HG03280 (cell line): Measurements from ENCODE around the gene CHID1.

Experiments
- ATAC-seq: cut with Tn5 transposase; IDR thresholded peaks from one replicate; pipeline ENCODE4 v1.9.1; 2021; ENCODE audit warnings: mild to moderate bottlenecking, moderate library complexity; ENCODE audit not compliant: unreplicated experiment

CHID1 gene

GRCh38 chr11:889257-889656 is 21.4 kb downstream of the CHID1 start:
- ATAC-seq: no peak

GRCh38 chr11:888310-889212 is 22.0 kb downstream of the CHID1 start:
- no peak for ATAC-seq

GRCh38 chr11:887589-887988 is 23.0 kb downstream of the CHID1 start:
- ATAC-seq: no peak

- ATAC-seq: no peak
Observed at GRCh38 chr11:886568-886967, 24.0 kb downstream of the CHID1 start.

- no peak for ATAC-seq
Observed at GRCh38 chr11:884578-885070, 26.0 kb downstream of the CHID1 start.

GRCh38 chr11:883527-883926 is 27.1 kb downstream of the CHID1 start:
- no peak for ATAC-seq

- no peak for ATAC-seq
Observed at GRCh38 chr11:882596-882995, 28.0 kb downstream of the CHID1 start.

GRCh38 chr11:880447-880846 is 30.2 kb downstream of the CHID1 start:
- ATAC-seq: no peak

- no peak for ATAC-seq
Observed at GRCh38 chr11:877565-877964, 33.0 kb downstream of the CHID1 start.

- ATAC-seq: no peak
Observed at GRCh38 chr11:876545-876944, 34.1 kb downstream of the CHID1 start.

- ATAC-seq: no peak
Observed at GRCh38 chr11:875769-876301, 34.8 kb downstream of the CHID1 start.

GRCh38 chr11:875203-875602 is 35.4 kb downstream of the CHID1 start:
- no peak for ATAC-seq

- ATAC-seq: no peak
Observed at GRCh38 chr11:873706-874105, 36.9 kb downstream of the CHID1 start.

- no peak for ATAC-seq
Observed at GRCh38 chr11:872799-873198, 37.8 kb downstream of the CHID1 start.

GRCh38 chr11:871472-871871 is 39.1 kb downstream of the CHID1 start:
- no peak for ATAC-seq

- ATAC-seq: no peak
Observed at GRCh38 chr11:870418-870817, 40.2 kb downstream of the CHID1 start.

- ATAC-seq: no peak
Observed at GRCh38 chr11:870127-870413, 40.5 kb downstream of the CHID1 start.

GRCh38 chr11:869399-870126 is 41.0 kb downstream of the CHID1 start:
- ATAC-seq: no peak

GRCh38 chr11:868802-869201 is 41.8 kb downstream of the CHID1 start:
- ATAC-seq: no peak

- ATAC-seq: no peak
Observed at GRCh38 chr11:868394-868793, 42.2 kb downstream of the CHID1 start.

- no peak for ATAC-seq
Observed at GRCh38 chr11:867856-868358, 42.7 kb downstream of the CHID1 start.

- ATAC-seq: no peak
Observed at GRCh38 chr11:866481-866880, 44.1 kb downstream of the CHID1 start.
